ENCODE measurements around the gene OR52K2. TPM values are rescaled to one million over a fixed set of nuclear protein-coding genes. Genes with fewer than 3 reads are reported as not detected.
A peak's percentile ranks its signal among the peaks of the same experiment; 100 is the strongest.
"Not testable (repeated sequence)": the region's sequence is repeated elsewhere in the genome, so short reads cannot be mapped to it uniquely, and the experiment has no call there.

OR52K2 gene
- not detected in 2 replicates for total RNA-seq (2014; rRNA removed; shearing (Covaris generic); ENCODE audit: low replicate concordance)

DNA sequence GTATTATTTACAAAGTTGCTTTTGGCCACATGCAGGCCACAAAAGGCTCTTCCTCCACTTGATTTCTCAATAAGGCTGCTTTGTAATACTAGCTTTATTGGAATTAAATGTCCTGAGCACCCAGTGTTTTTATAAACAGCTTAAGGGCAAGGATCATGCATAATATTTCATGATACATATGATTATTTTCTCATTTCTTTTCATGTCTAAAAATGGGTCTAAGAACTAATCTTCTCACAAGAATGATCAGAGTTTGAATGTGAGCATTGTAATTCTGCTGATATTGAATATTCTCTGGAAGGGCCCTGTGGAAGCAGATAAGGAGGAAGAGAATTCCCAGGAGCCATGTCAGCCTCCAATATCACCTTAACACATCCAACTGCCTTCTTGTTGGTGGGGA lies at the start of gene OR52K2:
Gene OR52K2 (plus strand): TSS at position 301 of the 400 bp plus-strand sequence. CDS start 45 bp downstream, at position 346.
- no peak for DNase-seq
- Histone ChIP-seq H3K79me2 (ENCODE audit: low read length) (no peaks in the 10 kb centered on the region), H3K9ac (ENCODE audit: low read length) (no peak within 1 kb of the TSS), H3K27ac (ENCODE audit: low read length) (no peak within 1 kb of the TSS), H3K36me3 (ENCODE audit: insufficient read depth, low read length) (no peaks in the 10 kb centered on the region), H3K27me3 (ENCODE audit: low read length) (no peaks in the 10 kb centered on the region), H3K9me2 (replicated peaks; ENCODE audit: insufficient read depth, low read length) (no peaks in the 10 kb centered on the region), H3K4me2 (ENCODE audit: low read depth, low read length, poor library complexity, severe bottlenecking) (no peak within 1 kb of the TSS), H4K20me1 (ENCODE audit: insufficient read depth, low read depth, low read length) (no peaks in the 10 kb centered on the region), H2AFZ (ENCODE audit: low read length) (no peak within 1 kb of the TSS), H3K9me3 (ENCODE audit: low read length) (no peaks in the 10 kb centered on the region), H3K4me1 (ENCODE audit: low read length) (no peaks in the 10 kb centered on the region), H3K4me3 (ENCODE audit: low read length) (no peak within 1 kb of the TSS)

DNA sequence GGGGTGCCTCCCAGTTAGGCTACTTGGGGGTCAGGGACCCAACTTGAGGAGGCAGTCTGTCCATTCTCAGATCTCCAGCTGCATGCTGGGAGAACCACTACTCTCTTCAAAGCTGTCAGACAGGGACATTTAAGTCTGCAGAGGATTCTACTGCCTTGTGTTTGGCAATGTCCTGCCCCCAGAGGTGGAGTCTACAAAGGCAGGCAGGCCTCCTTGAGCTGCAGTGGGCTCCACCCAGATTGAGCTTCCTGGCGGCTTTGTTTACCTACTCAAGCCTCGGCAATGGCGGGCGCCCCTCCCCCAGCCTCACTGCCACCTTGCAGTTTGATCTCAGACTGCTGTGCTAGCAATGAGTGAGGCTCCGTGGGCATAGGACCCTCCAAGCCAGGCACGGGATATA lies 42.9 kb upstream of the OR52K2 start:
- H3K79me2 ChIP-seq (ENCODE audit: low read length); H3K9me2 ChIP-seq (replicated peaks; ENCODE audit: insufficient read depth, low read length); H3K9me3 ChIP-seq (ENCODE audit: low read length); H3K4me2 ChIP-seq (ENCODE audit: low read depth, low read length, poor library complexity, severe bottlenecking); H3K4me1 ChIP-seq (ENCODE audit: low read length); H4K20me1 ChIP-seq (ENCODE audit: insufficient read depth, low read depth, low read length); H2AFZ ChIP-seq (ENCODE audit: low read length); H3K9ac ChIP-seq (ENCODE audit: low read length); H3K27ac ChIP-seq (ENCODE audit: low read length); H3K27me3 ChIP-seq (ENCODE audit: low read length); H3K4me3 ChIP-seq (ENCODE audit: low read length); DNase-seq; H3K36me3 ChIP-seq (ENCODE audit: insufficient read depth, low read length): not testable (repeated sequence)

DNA sequence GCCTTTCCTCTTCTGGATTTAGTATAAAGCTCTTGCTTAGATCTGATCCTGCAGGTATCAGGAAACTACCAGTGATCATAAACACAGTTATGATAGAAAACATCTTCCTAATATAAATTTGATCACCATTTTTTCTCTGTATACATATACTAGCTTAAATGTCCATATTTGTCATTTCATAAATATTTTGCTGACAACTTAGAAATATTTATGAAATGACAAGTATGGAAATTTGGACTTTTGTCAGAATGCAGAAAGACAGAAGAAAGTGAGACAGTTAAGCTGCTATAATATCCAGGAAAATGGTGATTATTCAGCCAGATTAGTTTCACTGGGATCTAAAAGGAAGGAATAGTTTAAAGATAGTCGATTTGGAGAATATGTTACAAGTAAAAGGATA lies 32.8 kb upstream of the OR52K2 start:
- Histone ChIP-seq H3K4me3 (ENCODE audit: low read length) (no peak overlapping the region), H3K4me2 (ENCODE audit: low read depth, low read length, poor library complexity, severe bottlenecking) (no peak overlapping the region), H3K9me2 (replicated peaks; ENCODE audit: insufficient read depth, low read length) (no peaks in the 10 kb centered on the region), H3K9me3 (ENCODE audit: low read length) (no peaks in the 10 kb centered on the region), H3K4me1 (ENCODE audit: low read length) (no peaks in the 10 kb centered on the region), H3K36me3 (ENCODE audit: insufficient read depth, low read length) (no peaks in the 10 kb centered on the region), H3K79me2 (ENCODE audit: low read length) (no peaks in the 10 kb centered on the region), H3K9ac (ENCODE audit: low read length) (no peak overlapping the region), H2AFZ (ENCODE audit: low read length) (no peak overlapping the region), H3K27ac (ENCODE audit: low read length) (no peak overlapping the region), H4K20me1 (ENCODE audit: insufficient read depth, low read depth, low read length) (no peaks in the 10 kb centered on the region), H3K27me3 (ENCODE audit: low read length) (no peaks in the 10 kb centered on the region)
- no peak for DNase-seq

DNA sequence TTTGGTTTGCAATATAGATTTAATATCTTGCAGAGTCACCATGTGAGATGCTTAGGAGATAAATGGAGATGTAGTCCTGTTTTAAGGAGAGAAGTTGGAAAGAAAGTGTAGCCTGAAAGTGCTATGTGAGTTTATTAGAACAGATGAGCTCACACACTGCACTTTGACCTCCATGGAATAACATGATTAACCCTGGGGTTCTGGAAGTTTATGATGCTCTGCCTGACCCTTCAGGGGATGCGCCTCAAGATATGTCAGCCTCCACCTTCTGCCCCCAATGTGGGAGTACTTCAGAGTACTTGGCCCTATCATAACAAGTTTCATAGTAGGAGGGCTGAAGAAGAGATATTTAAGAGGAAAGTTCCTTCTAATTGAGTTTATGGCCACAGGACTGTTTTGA lies 32.3 kb upstream of the OR52K2 start:
- no peak overlapping the region for H3K4me2 ChIP-seq (ENCODE audit: low read depth, low read length, poor library complexity, severe bottlenecking)
- H3K4me3 ChIP-seq (ENCODE audit: low read length): no peak overlapping the region
- no peaks in the 10 kb centered on the region for H3K9me2 ChIP-seq (replicated peaks; ENCODE audit: insufficient read depth, low read length)
- no peaks in the 10 kb centered on the region for H3K36me3 ChIP-seq (ENCODE audit: insufficient read depth, low read length)
- no peaks in the 10 kb centered on the region for H3K4me1 ChIP-seq (ENCODE audit: low read length)
- no peak overlapping the region for H3K9ac ChIP-seq (ENCODE audit: low read length)
- no peaks in the 10 kb centered on the region for H3K9me3 ChIP-seq (ENCODE audit: low read length)
- no peak for DNase-seq
- H3K79me2 ChIP-seq (ENCODE audit: low read length): no peaks in the 10 kb centered on the region
- H3K27ac ChIP-seq (ENCODE audit: low read length): no peak overlapping the region
- H4K20me1 ChIP-seq (ENCODE audit: insufficient read depth, low read depth, low read length): no peaks in the 10 kb centered on the region
- H3K27me3 ChIP-seq (ENCODE audit: low read length): no peaks in the 10 kb centered on the region
- no peak overlapping the region for H2AFZ ChIP-seq (ENCODE audit: low read length)

DNA sequence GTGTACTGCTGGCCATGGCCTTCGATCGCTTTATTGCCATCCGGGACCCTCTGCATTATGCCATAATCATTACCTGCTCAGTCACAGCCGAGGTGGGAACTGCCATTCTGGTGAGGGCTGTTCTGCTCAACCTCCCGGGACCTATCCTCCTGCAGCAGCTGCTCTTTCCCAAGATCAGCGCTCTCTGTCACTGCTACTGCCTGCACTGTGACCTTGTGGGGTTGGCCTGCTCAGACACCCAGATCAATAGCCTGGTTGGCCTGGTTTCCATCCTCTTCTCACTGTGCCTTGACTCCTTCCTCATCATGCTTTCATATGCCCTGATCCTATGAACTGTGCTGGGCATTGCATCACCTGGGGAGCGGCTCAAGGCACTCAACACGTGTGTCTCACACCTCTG lies 30.7 kb upstream of the OR52K2 start:
- no peak overlapping the region for H3K4me2 ChIP-seq (ENCODE audit: low read depth, low read length, poor library complexity, severe bottlenecking)
- DNase-seq: no peak
- H3K79me2 ChIP-seq (ENCODE audit: low read length): no peaks in the 10 kb centered on the region
- H3K4me1 ChIP-seq (ENCODE audit: low read length): no peaks in the 10 kb centered on the region
- H3K36me3 ChIP-seq (ENCODE audit: insufficient read depth, low read length): no peaks in the 10 kb centered on the region
- no peaks in the 10 kb centered on the region for H3K9me2 ChIP-seq (replicated peaks; ENCODE audit: insufficient read depth, low read length)
- no peaks in the 10 kb centered on the region for H3K27me3 ChIP-seq (ENCODE audit: low read length)
- no peak overlapping the region for H3K4me3 ChIP-seq (ENCODE audit: low read length)
- no peak overlapping the region for H3K9ac ChIP-seq (ENCODE audit: low read length)
- H4K20me1 ChIP-seq (ENCODE audit: insufficient read depth, low read depth, low read length): no peaks in the 10 kb centered on the region
- H3K9me3 ChIP-seq (ENCODE audit: low read length): no peaks in the 10 kb centered on the region
- no peak overlapping the region for H2AFZ ChIP-seq (ENCODE audit: low read length)
- no peak overlapping the region for H3K27ac ChIP-seq (ENCODE audit: low read length)

DNA sequence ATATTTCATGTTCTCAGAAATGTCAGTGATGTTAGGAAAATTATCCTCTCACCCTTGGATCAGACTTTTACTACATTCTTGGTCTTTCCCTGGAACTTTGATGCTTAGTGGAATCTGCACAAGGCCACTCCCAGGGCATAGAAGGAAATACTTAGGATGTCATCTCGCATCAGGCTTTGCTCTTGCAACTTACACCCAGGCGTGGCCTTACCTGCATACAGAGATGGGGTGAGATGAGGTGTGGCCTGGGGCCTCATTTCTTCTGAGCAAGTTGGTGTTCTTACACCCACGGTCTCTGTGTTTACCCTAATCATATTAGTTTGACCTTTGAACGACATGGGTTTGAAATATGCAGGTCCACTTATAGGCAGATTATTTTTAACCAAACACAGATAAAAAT lies 19.0 kb upstream of the OR52K2 start:
- Histone ChIP-seq H3K27me3 (ENCODE audit: low read length) (no peaks in the 10 kb centered on the region), H3K9me2 (replicated peaks; ENCODE audit: insufficient read depth, low read length) (no peaks in the 10 kb centered on the region), H3K36me3 (ENCODE audit: insufficient read depth, low read length) (no peaks in the 10 kb centered on the region), H3K4me1 (ENCODE audit: low read length) (no peaks in the 10 kb centered on the region), H3K9ac (ENCODE audit: low read length) (no peak overlapping the region), H4K20me1 (ENCODE audit: insufficient read depth, low read depth, low read length) (no peaks in the 10 kb centered on the region), H3K4me2 (ENCODE audit: low read depth, low read length, poor library complexity, severe bottlenecking) (no peak overlapping the region), H2AFZ (ENCODE audit: low read length) (no peak overlapping the region), H3K27ac (ENCODE audit: low read length) (no peak overlapping the region), H3K79me2 (ENCODE audit: low read length) (no peaks in the 10 kb centered on the region), H3K4me3 (ENCODE audit: low read length) (no peak overlapping the region), H3K9me3 (ENCODE audit: low read length) (no peaks in the 10 kb centered on the region)
- DNase-seq: peak; percentile 2

DNA sequence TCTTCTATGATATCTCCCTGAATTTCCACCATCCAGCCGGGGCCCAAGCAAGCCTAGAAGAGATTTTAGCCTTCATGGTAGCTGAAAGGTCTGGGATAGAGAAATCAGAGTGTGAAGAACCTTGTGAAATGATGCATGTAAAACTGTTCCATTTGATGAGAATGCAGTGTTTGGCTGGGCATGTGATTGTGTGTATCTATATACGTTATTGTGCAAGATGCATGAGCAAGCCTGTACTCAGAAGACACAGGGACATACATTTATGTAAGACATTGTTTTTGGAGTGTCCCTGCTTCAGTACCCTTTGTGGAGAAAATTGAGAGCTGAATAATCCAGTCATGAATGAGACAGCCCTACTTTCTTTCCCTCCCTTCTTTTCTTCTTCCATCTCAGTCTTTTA lies 15.2 kb upstream of the OR52K2 start:
- Histone ChIP-seq H3K79me2 (ENCODE audit: low read length) (no peaks in the 10 kb centered on the region), H3K36me3 (ENCODE audit: insufficient read depth, low read length) (no peaks in the 10 kb centered on the region), H3K27ac (ENCODE audit: low read length) (no peak overlapping the region), H3K9me2 (replicated peaks; ENCODE audit: insufficient read depth, low read length) (no peaks in the 10 kb centered on the region), H3K4me2 (ENCODE audit: low read depth, low read length, poor library complexity, severe bottlenecking) (no peak overlapping the region), H3K9me3 (ENCODE audit: low read length) (no peaks in the 10 kb centered on the region), H3K4me3 (ENCODE audit: low read length) (no peak overlapping the region), H3K9ac (ENCODE audit: low read length) (no peak overlapping the region), H3K27me3 (ENCODE audit: low read length) (no peaks in the 10 kb centered on the region), H4K20me1 (ENCODE audit: insufficient read depth, low read depth, low read length) (no peaks in the 10 kb centered on the region), H3K4me1 (ENCODE audit: low read length) (no peaks in the 10 kb centered on the region), H2AFZ (ENCODE audit: low read length) (no peak overlapping the region)
- DNase-seq: no peak

DNA sequence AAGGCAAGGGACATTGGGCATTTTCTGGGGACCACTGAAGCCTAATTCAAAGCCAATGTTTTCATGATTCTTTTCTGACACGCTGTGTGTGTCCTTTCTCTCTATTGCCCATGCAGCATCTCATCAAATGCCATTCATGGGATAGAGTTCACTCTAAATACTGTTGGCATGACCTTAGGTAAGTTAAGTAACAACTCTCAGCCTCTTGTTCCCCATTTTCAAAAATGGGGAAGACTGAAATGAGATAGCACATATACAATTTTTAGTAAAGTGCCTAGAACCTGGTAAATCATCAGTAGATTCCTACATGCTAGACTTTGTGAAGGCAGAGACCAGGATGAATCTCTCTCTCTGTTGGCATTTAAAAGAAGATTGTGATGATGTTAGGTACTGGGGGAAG lies 12.7 kb upstream of the OR52K2 start:
- Histone ChIP-seq H3K4me3 (ENCODE audit: low read length) (no peak overlapping the region), H3K27me3 (ENCODE audit: low read length) (no peaks in the 10 kb centered on the region), H3K4me1 (ENCODE audit: low read length) (no peaks in the 10 kb centered on the region), H2AFZ (ENCODE audit: low read length) (no peak overlapping the region), H3K4me2 (ENCODE audit: low read depth, low read length, poor library complexity, severe bottlenecking) (no peak overlapping the region), H4K20me1 (ENCODE audit: insufficient read depth, low read depth, low read length) (no peaks in the 10 kb centered on the region), H3K9me2 (replicated peaks; ENCODE audit: insufficient read depth, low read length) (no peaks in the 10 kb centered on the region), H3K9me3 (ENCODE audit: low read length) (no peaks in the 10 kb centered on the region), H3K79me2 (ENCODE audit: low read length) (no peaks in the 10 kb centered on the region), H3K27ac (ENCODE audit: low read length) (no peak overlapping the region), H3K9ac (ENCODE audit: low read length) (no peak overlapping the region), H3K36me3 (ENCODE audit: insufficient read depth, low read length) (no peaks in the 10 kb centered on the region)
- no peak for DNase-seq

DNA sequence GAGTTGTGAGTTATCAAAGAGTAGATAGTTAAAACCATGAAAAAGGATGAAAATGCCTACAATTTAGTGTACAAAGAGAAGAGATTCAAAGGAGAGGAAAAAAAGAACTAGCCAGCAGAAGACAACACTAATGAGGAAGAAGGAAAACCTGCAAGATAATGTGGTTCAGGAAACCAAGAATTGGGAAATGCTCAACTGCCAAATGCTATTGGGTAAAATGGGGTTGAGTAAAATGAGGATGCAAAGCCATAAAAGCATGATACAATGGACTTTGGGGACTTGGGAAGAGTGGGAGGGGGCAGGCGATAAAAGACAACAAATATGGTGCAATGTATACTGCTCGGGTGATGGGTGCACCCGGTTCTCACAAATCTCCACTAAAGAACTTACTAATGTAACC lies 7.6 kb upstream of the OR52K2 start:
- Histone ChIP-seq H3K27ac (ENCODE audit: low read length) (no peak overlapping the region), H3K4me2 (ENCODE audit: low read depth, low read length, poor library complexity, severe bottlenecking) (no peak overlapping the region), H4K20me1 (ENCODE audit: insufficient read depth, low read depth, low read length) (no peaks in the 10 kb centered on the region), H3K9ac (ENCODE audit: low read length) (no peak overlapping the region), H2AFZ (ENCODE audit: low read length) (no peak overlapping the region), H3K4me3 (ENCODE audit: low read length) (no peak overlapping the region), H3K9me2 (replicated peaks; ENCODE audit: insufficient read depth, low read length) (no peaks in the 10 kb centered on the region), H3K79me2 (ENCODE audit: low read length) (no peaks in the 10 kb centered on the region), H3K27me3 (ENCODE audit: low read length) (no peaks in the 10 kb centered on the region), H3K36me3 (ENCODE audit: insufficient read depth, low read length) (no peaks in the 10 kb centered on the region), H3K4me1 (ENCODE audit: low read length) (no peaks in the 10 kb centered on the region), H3K9me3 (ENCODE audit: low read length) (no peaks in the 10 kb centered on the region)
- DNase-seq: no peak

Measured in Karpas-422 (cell line).